ENCODE measurements around the gene ERRFI1. TPM values are rescaled to one million over a fixed set of nuclear protein-coding genes. Genes with fewer than 3 reads are reported as not detected.

ERRFI1 gene
- total and polyA plus RNA-seq, 4 donors: 60.7 to 424 (median 106) TPM

DNA sequence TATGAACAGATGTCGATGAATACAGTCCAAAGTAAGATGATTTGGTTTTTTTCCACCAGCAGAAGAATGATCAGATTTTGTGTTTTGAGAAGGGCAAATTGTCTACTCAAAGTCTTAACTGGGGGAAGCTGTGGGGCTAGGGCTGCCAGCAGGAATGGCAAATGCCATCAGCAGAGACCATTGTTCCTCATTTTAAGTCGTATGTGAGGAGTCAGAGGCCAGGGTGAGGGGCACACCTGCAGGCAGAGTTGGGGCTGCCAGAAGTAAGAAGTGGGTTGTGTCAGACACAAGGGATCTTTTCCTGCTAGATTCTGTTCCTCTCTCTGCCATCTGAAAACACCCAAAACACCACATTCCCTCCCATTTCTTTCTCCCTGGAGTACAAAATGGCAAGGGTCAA is 55.9 kb downstream of the ERRFI1 start:
- no peak for DNase-seq (ENCODE audit: low spot score)
- Histone ChIP-seq H3K4me3 (ENCODE audit: low read depth in 1 of 3, low read length in 3 of 3) (no peak overlapping the region), H3K4me1 (ENCODE audit: control insufficient read depth in 4 of 4, insufficient read depth in 4 of 4, low read length in 3 of 4) (peaks cover 0 to 35% (median 30%) of the 10 kb centered on the region in 4 donors), H3K9me3 (ENCODE audit: control insufficient read depth in 4 of 4, low read length in 3 of 4) (no peaks in the 10 kb centered on the region), H3K9ac (ENCODE audit: low read depth in 1 of 2, low read length in 2 of 2) (no peak overlapping the region), H3K27me3 (ENCODE audit: control insufficient read depth in 4 of 4, insufficient read depth in 4 of 4, low read length in 3 of 4) (no peaks in the 10 kb centered on the region), H3K27ac (ENCODE audit: low read depth in 1 of 2, low read length in 2 of 2) (no peak overlapping the region), H3K36me3 (ENCODE audit: control insufficient read depth in 4 of 4, insufficient read depth in 3 of 4, low read depth in 1 of 4, low read length in 3 of 4) (peaks cover 18 to 45% (median 36%) of the 10 kb centered on the region in 4 donors)
- 89% methylated on average over 2 of the region's 2 CpGs for WGBS
- TF ChIP-seq NR2F2 (IDR thresholded peaks at IDR 0.05): no peak
- TF ChIP-seq JUND (IDR thresholded peaks at IDR 0.05): no peak
- TF ChIP-seq FOXA2 (IDR thresholded peaks at IDR 0.05): no peak
- no peak for TF ChIP-seq RAD21 (IDR thresholded peaks at IDR 0.05)
- no peak for TF ChIP-seq CTCF (IDR thresholded peaks at IDR 0.05; ENCODE audit: low read depth, low read length, missing input control)
- TF ChIP-seq FOXA1 (IDR thresholded peaks at IDR 0.05): no peak
- TF ChIP-seq, protein P1, sequence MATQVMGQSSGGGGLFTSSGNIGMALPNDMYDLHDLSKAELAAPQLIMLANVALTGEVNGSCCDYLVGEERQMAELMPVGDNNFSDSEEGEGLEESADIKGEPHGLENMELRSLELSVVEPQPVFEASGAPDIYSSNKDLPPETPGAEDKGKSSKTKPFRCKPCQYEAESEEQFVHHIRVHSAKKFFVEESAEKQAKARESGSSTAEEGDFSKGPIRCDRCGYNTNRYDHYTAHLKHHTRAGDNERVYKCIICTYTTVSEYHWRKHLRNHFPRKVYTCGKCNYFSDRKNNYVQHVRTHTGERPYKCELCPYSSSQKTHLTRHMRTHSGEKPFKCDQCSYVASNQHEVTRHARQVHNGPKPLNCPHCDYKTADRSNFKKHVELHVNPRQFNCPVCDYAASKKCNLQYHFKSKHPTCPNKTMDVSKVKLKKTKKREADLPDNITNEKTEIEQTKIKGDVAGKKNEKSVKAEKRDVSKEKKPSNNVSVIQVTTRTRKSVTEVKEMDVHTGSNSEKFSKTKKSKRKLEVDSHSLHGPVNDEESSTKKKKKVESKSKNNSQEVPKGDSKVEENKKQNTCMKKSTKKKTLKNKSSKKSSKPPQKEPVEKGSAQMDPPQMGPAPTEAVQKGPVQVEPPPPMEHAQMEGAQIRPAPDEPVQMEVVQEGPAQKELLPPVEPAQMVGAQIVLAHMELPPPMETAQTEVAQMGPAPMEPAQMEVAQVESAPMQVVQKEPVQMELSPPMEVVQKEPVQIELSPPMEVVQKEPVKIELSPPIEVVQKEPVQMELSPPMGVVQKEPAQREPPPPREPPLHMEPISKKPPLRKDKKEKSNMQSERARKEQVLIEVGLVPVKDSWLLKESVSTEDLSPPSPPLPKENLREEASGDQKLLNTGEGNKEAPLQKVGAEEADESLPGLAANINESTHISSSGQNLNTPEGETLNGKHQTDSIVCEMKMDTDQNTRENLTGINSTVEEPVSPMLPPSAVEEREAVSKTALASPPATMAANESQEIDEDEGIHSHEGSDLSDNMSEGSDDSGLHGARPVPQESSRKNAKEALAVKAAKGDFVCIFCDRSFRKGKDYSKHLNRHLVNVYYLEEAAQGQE (IDR thresholded peaks at IDR 0.05): no peak
- TF ChIP-seq GABPA (IDR thresholded peaks at IDR 0.05 in 1 of 2, conservative IDR thresholded peaks at IDR 0.05 in 1 of 2): no peak
- TF ChIP-seq RXRA (IDR thresholded peaks at IDR 0.05): no peak
- TF ChIP-seq, protein P2, sequence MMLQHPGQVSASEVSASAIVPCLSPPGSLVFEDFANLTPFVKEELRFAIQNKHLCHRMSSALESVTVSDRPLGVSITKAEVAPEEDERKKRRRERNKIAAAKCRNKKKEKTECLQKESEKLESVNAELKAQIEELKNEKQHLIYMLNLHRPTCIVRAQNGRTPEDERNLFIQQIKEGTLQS (IDR thresholded peaks at IDR 0.05): no peak
- no peak for TF ChIP-seq TAF1 (conservative IDR thresholded peaks at IDR 0.05)
- TF ChIP-seq EGR1 (IDR thresholded peaks at IDR 0.05; ENCODE audit: low read depth in 2 of 2): no peak
- TF ChIP-seq MAX (IDR thresholded peaks at IDR 0.05): no peak

DNA sequence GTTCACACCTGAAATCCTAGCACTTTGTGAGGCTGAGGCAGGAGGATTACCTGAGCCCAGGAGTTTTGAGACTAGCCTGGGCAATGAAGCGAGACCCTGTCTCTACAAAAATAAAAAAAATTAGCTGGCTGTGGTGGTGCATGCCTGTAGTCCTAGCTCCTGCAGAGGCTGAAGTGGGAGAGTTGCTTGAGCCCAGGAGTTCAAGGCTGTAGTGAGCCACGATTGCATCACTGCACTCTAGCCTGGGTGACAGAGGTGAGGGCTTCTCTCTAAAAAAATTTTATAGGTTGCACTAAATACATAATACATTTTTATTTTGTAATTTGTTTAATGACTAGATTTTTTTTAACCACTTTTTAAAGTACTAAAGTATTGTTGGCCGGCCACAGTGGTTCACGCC is 58.5 kb downstream of the ERRFI1 start:
- TF ChIP-seq HNF4A (conservative IDR thresholded peaks at IDR 0.05) (peak; percentile 74 to 75), YY1 (IDR thresholded peaks at IDR 0.05) (no peak), NR2F2 (IDR thresholded peaks at IDR 0.05) (no peak), RAD21 (IDR thresholded peaks at IDR 0.05) (no peak), HNF4G (IDR thresholded peaks at IDR 0.05) (no peak), RXRA (IDR thresholded peaks at IDR 0.05) (peak; percentile 10 to 41), GABPA (IDR thresholded peaks at IDR 0.05 in 1 of 2, conservative IDR thresholded peaks at IDR 0.05 in 1 of 2) (no peak), EGR1 (IDR thresholded peaks at IDR 0.05; ENCODE audit: low read depth in 2 of 2) (no peak), FOXA2 (IDR thresholded peaks at IDR 0.05) (no peak), MAX (IDR thresholded peaks at IDR 0.05) (no peak), JUND (IDR thresholded peaks at IDR 0.05) (no peak)
- TF ChIP-seq, protein P1 (IDR thresholded peaks at IDR 0.05): no peak
- TF ChIP-seq, protein P2 (IDR thresholded peaks at IDR 0.05): peak; percentile 56
- no peak overlapping the region for H3K4me3 ChIP-seq (ENCODE audit: low read depth in 1 of 3, low read length in 3 of 3)
- no peaks in the 10 kb centered on the region for H3K9me3 ChIP-seq (ENCODE audit: control insufficient read depth in 4 of 4, low read length in 3 of 4)
- H3K36me3 ChIP-seq (ENCODE audit: control insufficient read depth in 4 of 4, insufficient read depth in 3 of 4, low read depth in 1 of 4, low read length in 3 of 4): peaks cover 16 to 60% (median 44%) of the 10 kb centered on the region in 4 donors
- WGBS: 77% methylated on average over 4 of the region's 4 CpGs
- no peaks in the 10 kb centered on the region for H3K27me3 ChIP-seq (ENCODE audit: control insufficient read depth in 4 of 4, insufficient read depth in 4 of 4, low read length in 3 of 4)
- H3K27ac ChIP-seq (ENCODE audit: low read depth in 1 of 2, low read length in 2 of 2): peak overlapping the region in 1 of 2 donors; percentile 21
- no peak for DNase-seq (ENCODE audit: low spot score)
- H3K4me1 ChIP-seq (ENCODE audit: control insufficient read depth in 4 of 4, insufficient read depth in 4 of 4, low read length in 3 of 4): peaks cover 2 to 38% (median 33%) of the 10 kb centered on the region in 4 donors
- no peak overlapping the region for H3K9ac ChIP-seq (ENCODE audit: low read depth in 1 of 2, low read length in 2 of 2)

Measured in liver (tissue), 9 donors.